ENCODE measurements around the gene KREMEN1.

Gene KREMEN1

DNA sequence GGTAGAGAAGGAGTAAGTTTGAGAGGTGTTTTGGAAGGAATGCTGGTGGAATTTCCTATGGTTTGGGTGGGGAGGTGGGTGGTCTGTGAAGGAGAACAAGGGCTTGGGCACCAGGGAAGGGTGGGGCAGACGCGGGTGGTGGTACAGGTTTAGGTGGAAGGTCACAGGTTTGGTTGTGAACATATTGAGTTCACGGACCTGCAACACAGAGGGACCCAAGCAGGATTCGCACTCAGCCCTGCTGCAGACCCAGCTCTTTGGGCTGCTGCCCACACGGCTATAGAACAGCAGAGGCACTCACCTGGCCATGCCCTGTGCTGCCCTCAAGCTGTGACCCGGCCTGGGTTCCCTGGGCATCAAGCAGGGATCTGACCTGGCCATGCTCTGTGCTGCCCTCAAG, 99.4 kb downstream of the KREMEN1 start:
- no peak for TF ChIP-seq EZH2 (IDR thresholded peaks at IDR 0.05)
- TF ChIP-seq FOXP2 (optimal IDR thresholded peaks at IDR 0.05; ENCODE audit: control extremely low read depth, extremely low read length, insufficient read depth), result no peak
- TF ChIP-seq POLR2AphosphoS5 (IDR thresholded peaks at IDR 0.05; ENCODE audit: borderline replicate concordance, low read depth, low read length), result no peak
- Histone ChIP-seq H3K4me3 (no peak overlapping the region), H3K36me3 (ENCODE audit: insufficient read depth, low read length) (no peaks in the 10 kb centered on the region), H3K27ac (no peak overlapping the region), H3K9me3 (ENCODE audit: low read depth, low read length) (0 out of 2 replicates have a peak, but pooled peaks cover 5% of the 10 kb centered on the region), H3K9ac (ENCODE audit: insufficient read length) (no peak overlapping the region)
- DNase-seq (ENCODE audit: low read depth, low spot score), result no peak

DNA sequence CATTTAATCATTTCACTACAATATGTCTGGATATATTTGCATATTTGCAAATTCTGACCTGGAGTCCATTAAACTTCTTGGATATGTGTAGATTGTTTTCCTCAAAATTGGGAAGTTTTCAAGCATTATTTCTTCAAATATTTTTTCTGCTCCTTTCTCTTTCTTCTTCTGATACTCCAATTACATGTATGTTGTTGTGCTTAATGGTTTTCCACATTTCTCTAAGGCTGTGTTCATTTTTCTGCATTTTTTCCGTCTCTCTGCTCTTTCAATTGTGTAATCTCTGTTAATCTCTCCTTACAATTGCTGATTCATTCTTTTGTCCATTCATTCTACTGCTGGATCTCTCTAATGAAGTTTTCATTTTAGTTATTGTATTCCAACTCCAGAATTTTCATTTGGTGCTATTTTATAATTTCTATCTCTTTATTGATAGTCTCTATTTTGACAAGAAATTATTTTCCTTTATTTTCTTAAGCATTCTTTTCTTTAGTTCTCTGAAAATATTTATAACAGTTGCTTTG, 102.5 kb downstream of the KREMEN1 start:
- Histone ChIP-seq H3K36me3 (ENCODE audit: insufficient read depth, low read length) (no peaks in the 10 kb centered on the region), H3K4me3 (no peak overlapping the region), H3K9ac (ENCODE audit: insufficient read length) (no peak overlapping the region), H3K9me3 (ENCODE audit: low read depth, low read length) (0 out of 2 replicates have a peak, but pooled peaks cover 5% of the 10 kb centered on the region), H3K27ac (no peak overlapping the region)
- DNase-seq (ENCODE audit: low read depth, low spot score), result no peak
- TF ChIP-seq EZH2 (IDR thresholded peaks at IDR 0.05) (no peak), FOXP2 (optimal IDR thresholded peaks at IDR 0.05; ENCODE audit: control extremely low read depth, extremely low read length, insufficient read depth) (no peak), POLR2AphosphoS5 (IDR thresholded peaks at IDR 0.05; ENCODE audit: borderline replicate concordance, low read depth, low read length) (no peak)

DNA sequence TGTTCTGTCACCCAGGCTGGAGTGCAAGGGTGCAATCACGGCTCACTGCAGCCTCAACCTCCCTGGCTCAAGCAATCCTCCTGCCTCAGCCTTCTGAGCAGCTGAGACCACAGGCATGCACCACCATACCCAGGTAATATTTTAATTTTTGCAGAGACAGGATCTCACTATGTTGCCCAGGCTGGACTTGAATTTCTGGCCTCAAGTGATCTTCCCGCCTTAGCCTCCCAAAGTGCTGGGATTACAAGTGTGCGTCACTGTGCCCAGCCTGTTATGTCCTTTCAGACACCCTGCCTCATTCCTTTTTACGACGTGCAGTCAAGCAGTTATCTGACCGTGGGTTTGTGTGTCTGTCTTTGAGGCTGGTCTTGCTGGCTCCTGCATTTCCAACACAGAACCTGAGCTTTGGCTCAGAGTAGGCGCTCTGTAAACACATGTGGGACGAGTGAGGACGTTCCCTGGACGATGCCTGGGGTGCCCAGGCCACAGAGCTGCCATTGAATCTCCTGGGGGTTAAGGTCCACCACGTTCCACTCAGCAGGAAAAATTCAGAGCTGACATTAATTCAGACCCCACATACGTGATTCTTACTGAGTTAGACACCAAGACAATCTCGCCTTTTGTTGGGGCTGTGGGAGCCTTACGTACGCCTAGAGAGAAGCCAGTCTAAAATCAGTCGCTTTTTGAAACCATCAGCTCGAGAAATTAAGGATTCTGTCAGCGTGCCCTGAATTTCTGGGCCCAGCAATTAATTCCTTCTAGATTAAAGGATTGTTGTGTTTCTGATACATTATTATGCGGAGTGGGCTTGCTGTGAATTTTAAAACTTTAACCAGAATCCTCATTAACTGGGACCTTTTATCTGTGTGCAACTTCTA, 111.4 kb downstream of the KREMEN1 start:
- Histone ChIP-seq H3K4me3 (no peak overlapping the region), H3K36me3 (ENCODE audit: insufficient read depth, low read length) (no peaks in the 10 kb centered on the region), H3K27ac (no peak overlapping the region), H3K9ac (ENCODE audit: insufficient read length) (no peak overlapping the region), H3K9me3 (ENCODE audit: low read depth, low read length) (no peaks in the 10 kb centered on the region)
- TF ChIP-seq EZH2 (IDR thresholded peaks at IDR 0.05), result no peak
- TF ChIP-seq POLR2AphosphoS5 (IDR thresholded peaks at IDR 0.05; ENCODE audit: borderline replicate concordance, low read depth, low read length), result no peak
- TF ChIP-seq FOXP2 (optimal IDR thresholded peaks at IDR 0.05; ENCODE audit: control extremely low read depth, extremely low read length, insufficient read depth), result no peak
- DNase-seq (ENCODE audit: low read depth, low spot score), result no peak

DNA sequence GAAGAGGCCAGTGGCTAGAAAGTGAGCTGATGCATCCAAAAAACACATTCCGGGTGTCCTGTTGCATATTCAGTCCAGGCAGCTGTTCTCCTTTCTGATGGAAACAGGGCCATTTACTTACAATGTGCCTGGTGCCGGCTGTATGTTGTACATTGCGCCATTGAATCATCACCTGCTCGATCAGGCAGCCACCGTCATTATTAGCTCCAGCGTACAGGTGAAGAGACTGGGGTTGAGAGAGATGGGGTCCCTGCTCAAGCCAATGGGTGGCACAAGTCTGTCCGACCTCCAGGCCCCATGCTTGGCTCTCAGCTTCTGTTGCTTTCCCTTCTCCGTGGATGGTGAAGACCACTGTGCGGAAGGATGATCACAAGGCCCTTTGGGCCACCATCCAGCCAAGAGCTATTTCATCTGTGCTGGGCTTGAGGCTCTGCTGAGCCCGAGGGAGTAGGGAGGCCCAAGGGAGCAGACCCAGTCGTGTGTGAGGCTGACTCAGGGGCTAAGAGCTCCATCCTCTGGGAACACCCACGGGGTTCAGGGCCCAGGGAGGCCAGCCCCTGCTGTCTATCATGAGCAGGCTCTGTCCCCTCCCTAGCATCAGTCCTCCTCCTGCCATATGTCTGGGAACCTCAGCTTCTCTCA, 112.1 kb downstream of the KREMEN1 start:
- Histone ChIP-seq H3K36me3 (ENCODE audit: insufficient read depth, low read length) (no peaks in the 10 kb centered on the region), H3K27ac (no peak overlapping the region), H3K9ac (ENCODE audit: insufficient read length) (no peak overlapping the region), H3K9me3 (ENCODE audit: low read depth, low read length) (no peaks in the 10 kb centered on the region), H3K4me3 (no peak overlapping the region)
- DNase-seq (ENCODE audit: low read depth, low spot score), result no peak
- TF ChIP-seq EZH2 (IDR thresholded peaks at IDR 0.05), result no peak
- TF ChIP-seq POLR2AphosphoS5 (IDR thresholded peaks at IDR 0.05; ENCODE audit: borderline replicate concordance, low read depth, low read length), result no peak
- no peak for TF ChIP-seq FOXP2 (optimal IDR thresholded peaks at IDR 0.05; ENCODE audit: control extremely low read depth, extremely low read length, insufficient read depth)

DNA sequence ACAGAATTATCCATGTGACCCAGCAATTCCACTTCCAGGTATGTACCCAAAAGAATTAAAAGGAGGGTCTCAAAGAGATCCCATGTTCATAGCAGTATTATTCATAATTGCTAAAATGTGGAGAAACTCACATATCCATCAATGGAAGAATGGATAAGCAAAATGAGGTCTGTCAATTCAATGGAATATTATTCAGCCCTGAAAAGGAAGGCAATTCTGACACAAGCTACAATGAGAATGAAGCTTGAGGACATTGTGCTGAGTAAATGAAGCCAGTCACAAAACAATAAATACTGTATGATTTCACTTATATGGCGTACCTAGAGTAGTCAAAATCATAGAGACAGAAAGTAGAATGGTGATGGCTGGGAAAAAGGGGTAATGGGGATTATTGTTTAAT, 113.5 kb downstream of the KREMEN1 start:
- Histone ChIP-seq H3K9me3 (ENCODE audit: low read depth, low read length) (no peaks in the 10 kb centered on the region), H3K4me3 (no peak overlapping the region), H3K9ac (ENCODE audit: insufficient read length) (no peak overlapping the region), H3K36me3 (ENCODE audit: insufficient read depth, low read length) (no peaks in the 10 kb centered on the region), H3K27ac (no peak overlapping the region)
- TF ChIP-seq FOXP2 (optimal IDR thresholded peaks at IDR 0.05; ENCODE audit: control extremely low read depth, extremely low read length, insufficient read depth), result no peak
- TF ChIP-seq POLR2AphosphoS5 (IDR thresholded peaks at IDR 0.05; ENCODE audit: borderline replicate concordance, low read depth, low read length), result no peak
- no peak for DNase-seq (ENCODE audit: low read depth, low spot score)

DNA sequence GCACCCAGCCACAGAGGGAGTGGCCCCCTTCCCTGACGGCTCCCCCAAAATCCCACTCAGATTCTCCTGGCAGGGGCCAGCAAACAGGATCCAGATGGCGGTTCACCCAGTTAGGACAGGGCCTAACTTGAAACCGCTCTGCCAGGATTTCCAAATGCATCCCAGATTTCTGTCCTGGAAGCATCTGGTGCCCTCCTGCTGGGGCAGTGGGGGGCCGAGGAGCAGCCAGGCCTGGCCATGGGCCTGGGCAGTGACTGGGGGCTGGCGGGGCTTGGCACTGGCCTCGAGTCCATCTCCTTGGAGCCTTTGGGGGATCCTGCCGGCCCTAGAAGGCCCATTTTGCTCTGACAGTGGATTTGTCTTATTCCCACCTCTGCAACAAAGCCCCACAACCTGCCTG, 115.0 kb downstream of the KREMEN1 start:
- Histone ChIP-seq H3K9me3 (ENCODE audit: low read depth, low read length) (no peaks in the 10 kb centered on the region), H3K9ac (ENCODE audit: insufficient read length) (no peak overlapping the region), H3K4me3 (no peak overlapping the region), H3K27ac (no peak overlapping the region), H3K36me3 (ENCODE audit: insufficient read depth, low read length) (no peaks in the 10 kb centered on the region)
- no peak for DNase-seq (ENCODE audit: low read depth, low spot score)
- TF ChIP-seq POLR2AphosphoS5 (IDR thresholded peaks at IDR 0.05; ENCODE audit: borderline replicate concordance, low read depth, low read length), result no peak
- no peak for TF ChIP-seq EZH2 (IDR thresholded peaks at IDR 0.05)
- TF ChIP-seq FOXP2 (optimal IDR thresholded peaks at IDR 0.05; ENCODE audit: control extremely low read depth, extremely low read length, insufficient read depth), result no peak

DNA sequence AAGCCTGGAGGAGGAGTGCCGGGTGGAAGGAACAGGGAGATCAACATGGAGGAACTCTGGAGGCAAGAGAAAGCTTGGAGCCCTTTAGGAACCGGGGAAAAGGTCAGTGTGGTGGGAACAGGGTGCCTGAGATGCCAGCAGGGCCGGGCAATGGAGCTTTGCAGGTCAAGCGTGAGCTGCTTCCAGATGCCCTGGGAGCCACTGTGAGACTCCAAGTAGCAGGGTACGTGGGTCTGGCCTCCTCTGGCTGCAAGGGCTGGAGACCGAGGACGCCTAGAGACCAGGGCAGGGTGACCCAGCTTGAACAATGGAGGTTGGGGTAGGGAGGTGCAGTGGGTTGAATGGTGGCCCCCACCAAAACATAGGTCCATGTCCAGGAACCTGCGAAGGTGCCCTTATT, 117.2 kb downstream of the KREMEN1 start:
- no peaks in the 10 kb centered on the region for H3K36me3 ChIP-seq (ENCODE audit: insufficient read depth, low read length)
- TF ChIP-seq FOXP2 (optimal IDR thresholded peaks at IDR 0.05; ENCODE audit: control extremely low read depth, extremely low read length, insufficient read depth), result no peak
- no peak for TF ChIP-seq POLR2AphosphoS5 (IDR thresholded peaks at IDR 0.05; ENCODE audit: borderline replicate concordance, low read depth, low read length)
- TF ChIP-seq EZH2 (IDR thresholded peaks at IDR 0.05), result no peak
- DNase-seq (ENCODE audit: low read depth, low spot score), result no peak
- no peak overlapping the region for H3K27ac ChIP-seq
- H3K4me3 ChIP-seq, result no peak overlapping the region
- H3K9me3 ChIP-seq (ENCODE audit: low read depth, low read length), result no peaks in the 10 kb centered on the region
- H3K9ac ChIP-seq (ENCODE audit: insufficient read length), result no peak overlapping the region

DNA sequence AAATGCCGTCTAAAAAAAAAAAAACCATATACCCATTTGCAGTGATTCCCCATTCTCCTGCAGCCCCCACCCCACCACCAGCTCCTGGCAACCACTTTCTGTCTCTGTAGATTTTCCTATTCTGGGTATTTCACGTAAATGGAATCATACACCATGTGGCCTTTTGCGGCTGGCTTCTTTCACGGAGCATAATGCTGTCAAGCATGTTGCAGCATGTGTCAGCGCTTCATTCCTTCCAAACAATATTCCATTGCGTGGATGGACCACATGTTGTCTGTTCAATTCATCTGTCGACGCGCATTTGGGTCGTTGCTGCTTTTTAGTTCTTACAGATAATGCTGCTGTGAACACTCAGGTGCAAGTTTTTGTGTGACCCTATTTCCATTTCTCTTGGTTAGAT, 118.1 kb downstream of the KREMEN1 start:
- Histone ChIP-seq H3K36me3 (ENCODE audit: insufficient read depth, low read length) (no peaks in the 10 kb centered on the region), H3K9ac (ENCODE audit: insufficient read length) (no peak overlapping the region), H3K27ac (no peak overlapping the region), H3K4me3 (no peak overlapping the region), H3K9me3 (ENCODE audit: low read depth, low read length) (no peaks in the 10 kb centered on the region)
- no peak for DNase-seq (ENCODE audit: low read depth, low spot score)
- no peak for TF ChIP-seq POLR2AphosphoS5 (IDR thresholded peaks at IDR 0.05; ENCODE audit: borderline replicate concordance, low read depth, low read length)
- TF ChIP-seq EZH2 (IDR thresholded peaks at IDR 0.05), result no peak

Measured in SK-N-MC (cell line).